CD4-positive, alpha-beta T cell treated with Interleukin-21 for 1 hour (primary cell): Measurements from ENCODE around the gene MNT.
"Not testable (repeated sequence)": the region's sequence is repeated elsewhere in the genome, so short reads cannot be mapped to it uniquely, and the experiment has no call there.

Experiments used
- DNase-seq: peaks from one replicate; pipeline ENCODE4 v3.0.0-alpha.2; 2020

The MNT gene

GRCh38 chr17:2400877-2401425 lies at the start of gene MNT:
Gene MNT (minus strand): TSS chr17:2401060. CDS start chr17:2400712, 348 bp downstream.
- DNase-seq = peak; percentile 96

- no peak for DNase-seq
Observed at GRCh38 chr17:2450016-2450650, 49.3 kb upstream of the MNT start.

GRCh38 chr17:2449486-2449885 lies 48.6 kb upstream of the MNT start:
- no peak for DNase-seq

GRCh38 chr17:2447479-2447878 lies 46.6 kb upstream of the MNT start:
- not testable (repeated sequence) for DNase-seq

GRCh38 chr17:2445638-2446037 lies 44.8 kb upstream of the MNT start:
- no peak for DNase-seq

- DNase-seq = no peak
Observed at GRCh38 chr17:2444382-2444781, 43.5 kb upstream of the MNT start.

GRCh38 chr17:2442166-2442565 lies 41.3 kb upstream of the MNT start:
- no peak for DNase-seq

GRCh38 chr17:2440930-2441329 lies 40.1 kb upstream of the MNT start:
- no peak for DNase-seq

GRCh38 chr17:2439997-2440396 lies 39.1 kb upstream of the MNT start:
- not testable (repeated sequence) for DNase-seq

- DNase-seq = no peak
Observed at GRCh38 chr17:2438823-2439222, 38.0 kb upstream of the MNT start.

GRCh38 chr17:2436316-2436905 lies 35.6 kb upstream of the MNT start:
- DNase-seq = no peak

- DNase-seq = no peak
Observed at GRCh38 chr17:2435862-2436261, 35.0 kb upstream of the MNT start.

- no peak for DNase-seq
Observed at GRCh38 chr17:2435181-2435741, 34.4 kb upstream of the MNT start.

- DNase-seq = no peak
Observed at GRCh38 chr17:2433696-2434095, 32.8 kb upstream of the MNT start.

GRCh38 chr17:2427910-2428309 lies 27.1 kb upstream of the MNT start:
- DNase-seq = no peak

- no peak for DNase-seq
Observed at GRCh38 chr17:2427215-2427614, 26.4 kb upstream of the MNT start.

- no peak for DNase-seq
Observed at GRCh38 chr17:2423271-2423670, 22.4 kb upstream of the MNT start.

GRCh38 chr17:2421315-2422147 lies 20.7 kb upstream of the MNT start:
- DNase-seq = no peak

GRCh38 chr17:2420176-2420575 lies 19.3 kb upstream of the MNT start:
- no peak for DNase-seq

- DNase-seq = no peak
Observed at GRCh38 chr17:2419486-2419885, 18.6 kb upstream of the MNT start.

GRCh38 chr17:2418572-2418971 lies 17.7 kb upstream of the MNT start:
- DNase-seq = no peak

GRCh38 chr17:2416010-2416734 lies 15.3 kb upstream of the MNT start:
- peak; percentile 88 for DNase-seq

- no peak for DNase-seq
Observed at GRCh38 chr17:2415081-2415480, 14.2 kb upstream of the MNT start.
